ENCODE measurements around the gene MAX.
"Not testable (repeated sequence)": the region's sequence is repeated elsewhere in the genome, so short reads cannot be mapped to it uniquely, and the experiment has no call there.

MAX gene

DNA sequence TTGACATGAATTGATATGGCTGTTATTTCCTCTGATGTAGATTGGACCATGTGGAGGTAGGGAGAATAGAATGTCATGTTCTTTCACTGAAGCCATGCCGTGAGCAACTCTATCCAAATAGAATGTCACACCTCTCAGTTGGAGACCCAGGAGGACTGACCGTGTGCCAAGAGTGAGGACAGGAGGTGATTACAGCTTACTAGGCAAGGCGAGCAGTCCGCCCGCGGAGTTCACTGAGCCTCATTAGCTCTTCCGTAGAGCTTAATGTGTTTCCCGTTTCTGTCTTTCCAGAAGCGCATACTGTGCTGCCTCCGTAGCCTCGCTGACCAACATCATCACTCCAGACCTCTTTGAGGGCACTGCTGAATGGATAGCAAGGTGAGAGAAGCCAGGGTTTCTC, 70.0 kb downstream of the MAX start:
- DNase-seq: no peak

DNA sequence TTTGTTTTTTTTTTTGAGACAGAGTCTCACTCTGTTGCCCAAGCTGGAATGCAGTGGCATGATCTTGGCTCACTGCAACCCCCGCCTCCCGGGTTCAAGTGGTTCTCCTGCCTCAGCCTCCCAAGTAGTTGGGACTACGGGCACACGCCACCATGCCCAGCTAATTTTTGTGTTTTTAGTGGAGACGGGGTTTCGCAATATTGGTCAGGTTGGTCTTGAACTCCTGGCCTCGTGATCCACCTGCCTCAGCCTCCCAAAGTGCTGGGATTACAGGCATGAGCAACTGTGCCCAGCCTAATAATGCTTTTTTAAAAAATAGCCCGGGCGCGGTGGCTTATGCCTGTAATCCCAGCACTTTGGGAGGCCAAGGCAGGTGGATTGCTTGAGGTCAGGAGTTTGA, 71.0 kb downstream of the MAX start:
- DNase-seq: not testable (repeated sequence)

DNA sequence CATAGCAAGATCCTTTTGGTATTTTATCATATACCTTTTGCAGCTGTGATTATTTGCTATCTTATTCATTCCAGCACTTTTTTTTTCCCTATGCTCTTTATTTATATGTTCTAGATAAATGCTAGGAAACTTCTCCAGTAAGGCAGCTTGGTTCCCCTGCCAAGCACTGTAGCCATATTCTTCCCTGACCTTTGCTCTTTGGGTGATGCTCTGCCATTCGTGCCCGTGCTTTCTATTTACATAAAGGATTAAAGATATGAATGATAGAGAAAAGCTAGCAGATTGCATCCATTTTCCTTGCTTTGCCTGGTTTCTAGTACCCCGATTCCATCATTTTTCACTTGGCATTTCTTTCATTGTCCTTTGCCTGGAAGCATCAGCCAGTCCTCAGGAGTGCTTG, 73.4 kb downstream of the MAX start:
- no peak for DNase-seq

DNA sequence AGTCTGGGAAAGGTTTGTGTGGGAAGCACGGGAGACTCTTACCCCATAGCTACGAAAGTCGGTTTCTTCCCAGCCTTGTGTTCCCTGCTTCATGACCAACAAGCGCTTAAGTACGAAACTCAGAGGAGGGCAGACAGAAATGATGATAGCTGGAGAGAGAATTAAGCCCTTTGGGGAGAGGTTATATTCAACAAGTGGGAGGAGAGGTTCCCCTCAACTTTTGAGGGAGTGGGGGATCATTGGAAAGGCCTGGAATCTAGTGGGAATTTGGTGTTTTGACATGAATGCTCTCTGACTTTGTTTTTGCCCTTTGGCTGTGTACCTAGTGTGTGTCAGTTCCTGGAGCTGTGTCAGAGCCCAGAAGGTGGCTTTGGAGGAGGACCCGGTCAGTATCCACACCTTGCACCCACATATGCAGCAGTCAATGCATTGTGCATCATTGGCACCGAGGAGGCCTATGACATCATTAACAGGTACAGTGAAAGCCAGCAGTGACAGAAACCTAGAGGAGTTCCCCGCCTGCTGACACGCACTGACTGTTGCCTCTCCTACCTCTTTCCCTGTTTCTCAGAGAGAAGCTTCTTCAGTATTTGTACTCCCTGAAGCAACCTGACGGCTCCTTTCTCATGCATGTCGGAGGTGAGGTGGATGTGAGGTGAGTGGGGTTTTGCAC, 75.1 kb downstream of the MAX start:
- DNase-seq: no peak

DNA sequence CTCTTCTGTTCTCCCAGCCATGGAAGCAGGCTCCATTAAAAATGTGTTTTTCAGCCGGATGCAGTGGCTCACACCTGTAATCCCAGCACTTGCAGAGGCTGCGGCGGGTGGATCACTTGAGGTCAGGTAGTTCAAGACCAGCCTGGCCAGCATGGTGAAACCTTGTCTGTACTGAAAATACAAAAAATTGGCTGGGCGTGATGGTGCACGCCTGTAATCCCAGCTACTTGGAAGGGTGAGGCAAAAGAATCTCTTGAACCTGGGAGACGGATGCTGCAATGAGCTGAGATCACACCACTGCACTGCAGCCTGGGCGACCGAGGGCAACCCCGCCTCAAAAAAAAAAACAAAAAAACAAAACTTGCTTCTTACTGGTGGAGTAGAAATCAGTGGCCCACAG, 75.8 kb downstream of the MAX start:
- DNase-seq: no peak

DNA sequence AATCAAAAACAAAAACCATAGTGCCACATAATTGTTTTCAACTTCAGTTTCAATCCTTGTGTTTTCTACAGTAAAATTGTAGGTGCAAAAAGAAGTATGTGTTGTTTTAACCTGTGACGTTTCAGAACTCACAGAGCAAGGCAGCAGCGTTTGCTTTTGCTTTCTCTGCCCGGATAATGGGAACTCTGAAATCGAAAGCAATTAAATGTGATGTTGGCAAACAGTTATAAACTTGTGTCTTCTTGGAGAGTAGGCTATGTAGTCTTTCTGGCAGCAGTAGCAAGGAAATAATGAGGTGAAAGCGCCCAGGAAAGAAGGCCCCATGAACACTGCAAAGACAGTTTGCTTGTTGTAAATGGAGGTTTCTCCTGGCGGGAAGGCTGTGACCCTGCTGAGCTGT, 76.5 kb downstream of the MAX start:
- no peak for DNase-seq
